HepG2 (cell line): ENCODE data around the gene EEF1A1. TPM values are rescaled to one million over a fixed set of nuclear protein-coding genes. Genes with fewer than 3 reads are reported as not detected.

Source experiments
- ERF ChIP-seq: IDR thresholded peaks from 2 replicates; pipeline ENCODE4 v1.6.1; 2018; ENCODE audit warnings: missing biosample characterization, missing genetic modification reagents
- GLI4 ChIP-seq: sonication (generic); formaldehyde crosslinking; IDR thresholded peaks from 2 replicates; pipeline ENCODE4 v1.5.1; 2020; ENCODE audit warnings: missing genetic modification reagents, mild to moderate bottlenecking, moderate library complexity, borderline replicate concordance
- KAT2B ChIP-seq: fragments of 150-350 bp; IDR thresholded peaks from 2 replicates; pipeline ENCODE4 v1.6.1; 2014; ENCODE audit warnings: low read depth, low read length, borderline replicate concordance
- NCOA1 ChIP-seq: sonication (generic); formaldehyde crosslinking; IDR thresholded peaks from 2 replicates; pipeline ENCODE4 v1.9.0; 2021; ENCODE audit warnings: missing genetic modification reagents
- NR2F2 ChIP-seq: IDR thresholded peaks from 2 replicates; pipeline ENCODE4 v1.6.1; 2012; ENCODE audit warnings: low read depth, inconsistent platforms, borderline replicate concordance
- TBX3 ChIP-seq: fragments of 450-650 bp; IDR thresholded peaks from 2 replicates; pipeline ENCODE4 v1.6.1; 2017; ENCODE audit warnings: antibody characterized with exemption, mild to moderate bottlenecking, inconsistent platforms, borderline replicate concordance
- ZNF256 ChIP-seq: sonication (generic); formaldehyde crosslinking; conservative IDR thresholded peaks from 2 replicates; pipeline ENCODE4 v1.4.0; 2020; ENCODE audit warnings: missing genetic modification reagents
- ZNF562 ChIP-seq: sonication (generic); formaldehyde crosslinking; IDR thresholded peaks from 2 replicates; pipeline ENCODE4 v1.8.0; 2022; ENCODE audit warnings: missing genetic modification reagents, borderline replicate concordance
- polyA plus RNA-seq, 8 experiments: library from polyadenylated mRNA; depleted of rRNA in 3 of 8; stranded (reverse) in 7 of 8; unstranded in 1 of 8; fragments of >200 nt; fragmentation: Illumina TruSeq in 4 of 8; extraction: Trizol in 4 of 8; gene quantifications; 2 replicates each; pipeline versions ENCODE4 v1.2.1 to v1.2.3, GENCODE V29; 2011 to 2016; ENCODE audit warnings: low read depth in 4 of 8, missing spikeins in 1 of 8, mixed read lengths in 1 of 8; ENCODE audit not compliant: insufficient read depth in 1 of 8
- total RNA-seq, 5 experiments: library from RNA; depleted of rRNA; stranded (reverse); fragments of >200 nt; fragmentation: Illumina TruSeq; extraction: Trizol; gene quantifications; 2 replicates each; pipeline ENCODE4 v1.2.3, GENCODE V29; 2016; ENCODE audit warnings: low read depth in 1 of 5
- TF ChIP-seq, protein P1 (sequence below): sonication (generic); formaldehyde crosslinking; IDR thresholded peaks from 2 replicates; pipeline ENCODE4 v1.4.0; 2020; ENCODE audit warnings: missing genetic modification reagents
- TF ChIP-seq, protein P2 (sequence below): sonication (generic); formaldehyde crosslinking; IDR thresholded peaks from 2 replicates; pipeline ENCODE4 v1.8.0; 2022; ENCODE audit warnings: missing genetic modification reagents, mild to moderate bottlenecking, moderate library complexity, borderline replicate concordance
- TF ChIP-seq, protein P3 (sequence below): sonication (generic); formaldehyde crosslinking; IDR thresholded peaks from 2 replicates; pipeline ENCODE4 v1.4.0; 2020; ENCODE audit warnings: mild to moderate bottlenecking, missing genetic modification reagents, borderline replicate concordance
- TF ChIP-seq, protein P4 (sequence below): sonication (generic); formaldehyde crosslinking; IDR thresholded peaks from 2 replicates; pipeline ENCODE4 v1.4.0; 2020; ENCODE audit warnings: mild to moderate bottlenecking, missing genetic modification reagents, borderline replicate concordance
- TF ChIP-seq, protein P5 (sequence below): conservative IDR thresholded peaks from 2 replicates; pipeline ENCODE4 v1.6.1; 2018; ENCODE audit warnings: missing genetic modification reagents

EEF1A1 gene
- total and polyA plus RNA-seq, 2 of the 13 experiments (the other 11 are each of a cell fraction or from before 2014, with no cell fraction given): 13,726 to 17,172 TPM

DNA sequence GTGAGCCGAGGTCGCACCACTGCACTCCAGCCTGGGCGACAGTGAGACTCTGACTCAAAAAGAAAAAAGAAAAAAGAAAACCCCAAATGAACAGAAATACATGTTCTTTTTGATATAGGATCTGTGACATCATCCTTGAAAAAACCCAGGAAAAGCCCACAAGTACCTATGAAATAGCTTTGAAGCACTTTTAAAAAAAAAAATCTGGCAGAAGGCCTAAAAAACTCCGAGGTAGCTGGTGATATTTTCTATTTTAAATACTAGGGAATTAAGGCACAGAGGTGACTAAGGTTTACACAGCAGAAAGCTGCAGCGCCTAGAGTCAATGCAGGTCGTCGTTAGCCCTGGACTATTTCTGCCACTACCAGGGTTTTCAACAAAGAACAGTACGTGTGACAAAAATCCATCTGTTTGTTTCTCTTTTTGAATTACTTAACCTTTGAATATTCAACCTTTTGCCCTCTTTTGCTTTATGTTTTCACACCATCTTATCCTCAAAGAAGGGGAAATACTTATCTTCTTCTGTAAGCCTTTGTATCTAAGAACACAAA lies 39.4 kb upstream of the EEF1A1 start (continued):
- TF ChIP-seq, protein P1, sequence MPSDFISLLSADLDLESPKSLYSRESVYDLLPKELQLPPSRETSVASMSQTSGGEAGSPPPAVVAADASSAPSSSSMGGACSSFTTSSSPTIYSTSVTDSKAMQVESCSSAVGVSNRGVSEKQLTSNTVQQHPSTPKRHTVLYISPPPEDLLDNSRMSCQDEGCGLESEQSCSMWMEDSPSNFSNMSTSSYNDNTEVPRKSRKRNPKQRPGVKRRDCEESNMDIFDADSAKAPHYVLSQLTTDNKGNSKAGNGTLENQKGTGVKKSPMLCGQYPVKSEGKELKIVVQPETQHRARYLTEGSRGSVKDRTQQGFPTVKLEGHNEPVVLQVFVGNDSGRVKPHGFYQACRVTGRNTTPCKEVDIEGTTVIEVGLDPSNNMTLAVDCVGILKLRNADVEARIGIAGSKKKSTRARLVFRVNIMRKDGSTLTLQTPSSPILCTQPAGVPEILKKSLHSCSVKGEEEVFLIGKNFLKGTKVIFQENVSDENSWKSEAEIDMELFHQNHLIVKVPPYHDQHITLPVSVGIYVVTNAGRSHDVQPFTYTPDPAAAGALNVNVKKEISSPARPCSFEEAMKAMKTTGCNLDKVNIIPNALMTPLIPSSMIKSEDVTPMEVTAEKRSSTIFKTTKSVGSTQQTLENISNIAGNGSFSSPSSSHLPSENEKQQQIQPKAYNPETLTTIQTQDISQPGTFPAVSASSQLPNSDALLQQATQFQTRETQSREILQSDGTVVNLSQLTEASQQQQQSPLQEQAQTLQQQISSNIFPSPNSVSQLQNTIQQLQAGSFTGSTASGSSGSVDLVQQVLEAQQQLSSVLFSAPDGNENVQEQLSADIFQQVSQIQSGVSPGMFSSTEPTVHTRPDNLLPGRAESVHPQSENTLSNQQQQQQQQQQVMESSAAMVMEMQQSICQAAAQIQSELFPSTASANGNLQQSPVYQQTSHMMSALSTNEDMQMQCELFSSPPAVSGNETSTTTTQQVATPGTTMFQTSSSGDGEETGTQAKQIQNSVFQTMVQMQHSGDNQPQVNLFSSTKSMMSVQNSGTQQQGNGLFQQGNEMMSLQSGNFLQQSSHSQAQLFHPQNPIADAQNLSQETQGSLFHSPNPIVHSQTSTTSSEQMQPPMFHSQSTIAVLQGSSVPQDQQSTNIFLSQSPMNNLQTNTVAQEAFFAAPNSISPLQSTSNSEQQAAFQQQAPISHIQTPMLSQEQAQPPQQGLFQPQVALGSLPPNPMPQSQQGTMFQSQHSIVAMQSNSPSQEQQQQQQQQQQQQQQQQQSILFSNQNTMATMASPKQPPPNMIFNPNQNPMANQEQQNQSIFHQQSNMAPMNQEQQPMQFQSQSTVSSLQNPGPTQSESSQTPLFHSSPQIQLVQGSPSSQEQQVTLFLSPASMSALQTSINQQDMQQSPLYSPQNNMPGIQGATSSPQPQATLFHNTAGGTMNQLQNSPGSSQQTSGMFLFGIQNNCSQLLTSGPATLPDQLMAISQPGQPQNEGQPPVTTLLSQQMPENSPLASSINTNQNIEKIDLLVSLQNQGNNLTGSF (CRISPR knock-in tag): no peak
- TF ChIP-seq ZNF562 (CRISPR knock-in tag): no peak
- TF ChIP-seq, protein P2, sequence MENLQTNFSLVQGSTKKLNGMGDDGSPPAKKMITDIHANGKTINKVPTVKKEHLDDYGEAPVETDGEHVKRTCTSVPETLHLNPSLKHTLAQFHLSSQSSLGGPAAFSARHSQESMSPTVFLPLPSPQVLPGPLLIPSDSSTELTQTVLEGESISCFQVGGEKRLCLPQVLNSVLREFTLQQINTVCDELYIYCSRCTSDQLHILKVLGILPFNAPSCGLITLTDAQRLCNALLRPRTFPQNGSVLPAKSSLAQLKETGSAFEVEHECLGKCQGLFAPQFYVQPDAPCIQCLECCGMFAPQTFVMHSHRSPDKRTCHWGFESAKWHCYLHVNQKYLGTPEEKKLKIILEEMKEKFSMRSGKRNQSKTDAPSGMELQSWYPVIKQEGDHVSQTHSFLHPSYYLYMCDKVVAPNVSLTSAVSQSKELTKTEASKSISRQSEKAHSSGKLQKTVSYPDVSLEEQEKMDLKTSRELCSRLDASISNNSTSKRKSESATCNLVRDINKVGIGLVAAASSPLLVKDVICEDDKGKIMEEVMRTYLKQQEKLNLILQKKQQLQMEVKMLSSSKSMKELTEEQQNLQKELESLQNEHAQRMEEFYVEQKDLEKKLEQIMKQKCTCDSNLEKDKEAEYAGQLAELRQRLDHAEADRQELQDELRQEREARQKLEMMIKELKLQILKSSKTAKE: no peak
- peak; percentile 67 for TF ChIP-seq TBX3
- TF ChIP-seq NCOA1: no peak
- TF ChIP-seq, protein P3, sequence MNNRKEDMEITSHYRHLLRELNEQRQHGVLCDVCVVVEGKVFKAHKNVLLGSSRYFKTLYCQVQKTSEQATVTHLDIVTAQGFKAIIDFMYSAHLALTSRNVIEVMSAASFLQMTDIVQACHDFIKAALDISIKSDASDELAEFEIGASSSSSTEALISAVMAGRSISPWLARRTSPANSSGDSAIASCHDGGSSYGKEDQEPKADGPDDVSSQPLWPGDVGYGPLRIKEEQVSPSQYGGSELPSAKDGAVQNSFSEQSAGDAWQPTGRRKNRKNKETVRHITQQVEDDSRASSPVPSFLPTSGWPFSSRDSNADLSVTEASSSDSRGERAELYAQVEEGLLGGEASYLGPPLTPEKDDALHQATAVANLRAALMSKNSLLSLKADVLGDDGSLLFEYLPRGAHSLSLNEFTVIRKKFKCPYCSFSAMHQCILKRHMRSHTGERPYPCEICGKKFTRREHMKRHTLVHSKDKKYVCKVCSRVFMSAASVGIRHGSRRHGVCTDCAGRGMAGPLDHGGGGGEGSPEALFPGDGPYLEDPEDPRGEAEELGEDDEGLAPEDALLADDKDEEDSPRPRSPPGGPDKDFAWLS (CRISPR knock-in tag): no peak
- TF ChIP-seq KAT2B: no peak
- peak; percentile 87 for TF ChIP-seq NR2F2
- TF ChIP-seq, protein P4, sequence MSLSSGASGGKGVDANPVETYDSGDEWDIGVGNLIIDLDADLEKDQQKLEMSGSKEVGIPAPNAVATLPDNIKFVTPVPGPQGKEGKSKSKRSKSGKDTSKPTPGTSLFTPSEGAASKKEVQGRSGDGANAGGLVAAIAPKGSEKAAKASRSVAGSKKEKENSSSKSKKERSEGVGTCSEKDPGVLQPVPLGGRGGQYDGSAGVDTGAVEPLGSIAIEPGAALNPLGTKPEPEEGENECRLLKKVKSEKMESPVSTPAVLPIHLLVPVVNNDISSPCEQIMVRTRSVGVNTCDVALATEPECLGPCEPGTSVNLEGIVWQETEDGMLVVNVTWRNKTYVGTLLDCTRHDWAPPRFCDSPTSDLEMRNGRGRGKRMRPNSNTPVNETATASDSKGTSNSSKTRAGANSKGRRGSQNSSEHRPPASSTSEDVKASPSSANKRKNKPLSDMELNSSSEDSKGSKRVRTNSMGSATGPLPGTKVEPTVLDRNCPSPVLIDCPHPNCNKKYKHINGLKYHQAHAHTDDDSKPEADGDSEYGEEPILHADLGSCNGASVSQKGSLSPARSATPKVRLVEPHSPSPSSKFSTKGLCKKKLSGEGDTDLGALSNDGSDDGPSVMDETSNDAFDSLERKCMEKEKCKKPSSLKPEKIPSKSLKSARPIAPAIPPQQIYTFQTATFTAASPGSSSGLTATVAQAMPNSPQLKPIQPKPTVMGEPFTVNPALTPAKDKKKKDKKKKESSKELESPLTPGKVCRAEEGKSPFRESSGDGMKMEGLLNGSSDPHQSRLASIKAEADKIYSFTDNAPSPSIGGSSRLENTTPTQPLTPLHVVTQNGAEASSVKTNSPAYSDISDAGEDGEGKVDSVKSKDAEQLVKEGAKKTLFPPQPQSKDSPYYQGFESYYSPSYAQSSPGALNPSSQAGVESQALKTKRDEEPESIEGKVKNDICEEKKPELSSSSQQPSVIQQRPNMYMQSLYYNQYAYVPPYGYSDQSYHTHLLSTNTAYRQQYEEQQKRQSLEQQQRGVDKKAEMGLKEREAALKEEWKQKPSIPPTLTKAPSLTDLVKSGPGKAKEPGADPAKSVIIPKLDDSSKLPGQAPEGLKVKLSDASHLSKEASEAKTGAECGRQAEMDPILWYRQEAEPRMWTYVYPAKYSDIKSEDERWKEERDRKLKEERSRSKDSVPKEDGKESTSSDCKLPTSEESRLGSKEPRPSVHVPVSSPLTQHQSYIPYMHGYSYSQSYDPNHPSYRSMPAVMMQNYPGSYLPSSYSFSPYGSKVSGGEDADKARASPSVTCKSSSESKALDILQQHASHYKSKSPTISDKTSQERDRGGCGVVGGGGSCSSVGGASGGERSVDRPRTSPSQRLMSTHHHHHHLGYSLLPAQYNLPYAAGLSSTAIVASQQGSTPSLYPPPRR: peak; percentile 48; the same call in 1 of the 2 replicates
- TF ChIP-seq ERF (CRISPR knock-in tag): no peak
- TF ChIP-seq, protein P5, sequence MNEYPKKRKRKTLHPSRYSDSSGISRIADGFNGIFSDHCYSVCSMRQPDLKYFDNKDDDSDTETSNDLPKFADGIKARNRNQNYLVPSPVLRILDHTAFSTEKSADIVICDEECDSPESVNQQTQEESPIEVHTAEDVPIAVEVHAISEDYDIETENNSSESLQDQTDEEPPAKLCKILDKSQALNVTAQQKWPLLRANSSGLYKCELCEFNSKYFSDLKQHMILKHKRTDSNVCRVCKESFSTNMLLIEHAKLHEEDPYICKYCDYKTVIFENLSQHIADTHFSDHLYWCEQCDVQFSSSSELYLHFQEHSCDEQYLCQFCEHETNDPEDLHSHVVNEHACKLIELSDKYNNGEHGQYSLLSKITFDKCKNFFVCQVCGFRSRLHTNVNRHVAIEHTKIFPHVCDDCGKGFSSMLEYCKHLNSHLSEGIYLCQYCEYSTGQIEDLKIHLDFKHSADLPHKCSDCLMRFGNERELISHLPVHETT (CRISPR knock-in tag): no peak
- no peak for TF ChIP-seq GLI4 (CRISPR knock-in tag)
- TF ChIP-seq ZNF256 (CRISPR knock-in tag): no peak
